HG03196 (cell line): ENCODE results near the gene WDR19.
"Not testable (repeated sequence)": the region's sequence is repeated elsewhere in the genome, so short reads cannot be mapped to it uniquely, and the experiment has no call there.

ENCODE experiments used
- ATAC-seq: cut with Tn5 transposase; IDR thresholded peaks from one replicate; pipeline ENCODE4 v1.9.1; 2021; ENCODE audit not compliant: unreplicated experiment

WDR19 gene

DNA sequence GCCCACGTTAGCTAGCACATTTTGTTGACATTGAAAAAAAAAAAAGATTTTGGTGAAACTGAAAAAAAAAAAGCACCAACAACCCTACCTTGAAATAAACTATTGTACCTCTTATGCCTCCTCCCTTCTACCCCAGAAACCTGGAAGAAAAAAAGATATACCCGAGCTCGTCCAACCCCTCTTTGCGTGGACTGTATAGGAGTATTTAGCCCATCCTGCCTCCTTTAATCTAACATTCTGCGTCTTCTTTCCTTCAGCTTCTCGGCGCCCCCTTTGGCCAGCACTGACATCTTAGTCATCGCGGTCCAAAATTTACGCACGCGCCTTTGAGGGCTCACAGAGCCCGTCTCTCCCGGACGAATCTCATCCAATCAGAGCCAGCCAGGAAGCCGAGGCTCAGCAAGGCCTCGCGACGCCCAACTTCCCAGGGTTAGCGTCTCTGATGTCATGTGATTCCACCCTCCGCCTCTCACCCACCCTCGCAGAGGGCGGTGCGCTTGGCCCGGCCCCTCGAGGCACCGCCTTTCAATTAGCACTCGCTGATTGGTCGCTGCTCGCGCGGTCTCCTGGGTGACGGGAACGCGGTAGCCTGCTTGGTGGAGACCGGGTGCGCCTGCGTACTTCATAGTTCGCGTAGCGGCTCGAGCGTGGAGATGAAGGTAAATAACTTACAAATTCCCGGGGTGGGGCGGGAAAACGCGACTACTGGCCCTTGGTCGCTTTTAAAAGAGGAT lies at the start of gene WDR19:
Gene WDR19 (plus strand): TSS at position 625 of the 734 bp plus-strand sequence. CDS start 29 bp downstream, at position 654.
- peak; percentile 99 for ATAC-seq

- no peak for ATAC-seq
These were observed 48.7 kb upstream of the WDR19 start for GRCh38 chr4:39133623-39134022.

DNA sequence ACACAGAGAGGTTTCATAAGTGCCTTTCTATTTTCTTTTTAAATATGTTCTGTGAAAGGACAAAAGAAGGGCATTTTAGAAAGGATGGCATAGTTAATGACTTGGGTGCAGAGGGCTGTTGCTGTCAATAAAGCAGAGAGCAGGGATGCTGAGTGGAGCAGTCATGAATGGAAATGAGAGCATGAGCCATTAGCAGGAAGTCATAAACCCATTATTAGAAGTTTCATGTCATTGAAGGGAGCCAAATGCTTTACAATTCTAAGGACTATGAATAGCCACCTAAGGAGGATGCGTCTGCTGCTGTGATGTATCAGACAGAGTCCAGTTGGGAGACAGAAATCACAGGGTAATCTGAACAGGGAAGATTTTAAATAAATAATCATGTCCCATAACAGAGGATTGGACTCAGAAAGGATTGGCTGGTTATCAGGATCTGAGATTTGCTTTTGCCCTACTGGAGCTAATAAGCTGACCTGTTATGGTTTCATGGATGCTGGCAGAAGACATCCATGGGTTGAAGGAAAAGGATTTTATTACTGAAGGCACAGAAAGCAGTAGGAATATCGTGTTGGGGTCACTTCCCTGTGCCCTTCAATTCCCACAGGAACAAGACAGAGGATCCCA lies 47.5 kb upstream of the WDR19 start:
- peak; percentile 12 for ATAC-seq

GRCh38 chr4:39138227-39138626 lies 44.1 kb upstream of the WDR19 start:
- not testable (repeated sequence) for ATAC-seq

DNA sequence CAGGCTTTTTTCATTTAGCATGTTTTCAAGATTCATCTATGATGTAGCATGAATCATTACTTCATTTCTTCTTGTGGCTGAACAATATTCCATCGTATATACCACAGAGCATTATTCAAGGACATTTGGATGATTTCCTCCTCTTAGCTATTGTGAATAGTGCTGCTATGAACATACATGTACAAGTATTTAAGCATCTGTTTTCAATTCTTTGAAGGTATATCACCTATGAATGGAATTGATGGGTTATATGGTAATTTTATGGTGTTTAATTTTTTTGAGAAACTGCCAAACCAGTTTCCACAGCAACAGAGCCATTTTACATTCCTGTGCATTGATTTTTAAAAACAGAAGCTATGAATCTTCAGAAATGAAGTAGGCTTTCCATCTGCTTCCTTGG lies 36.1 kb upstream of the WDR19 start:
- no peak for ATAC-seq

DNA sequence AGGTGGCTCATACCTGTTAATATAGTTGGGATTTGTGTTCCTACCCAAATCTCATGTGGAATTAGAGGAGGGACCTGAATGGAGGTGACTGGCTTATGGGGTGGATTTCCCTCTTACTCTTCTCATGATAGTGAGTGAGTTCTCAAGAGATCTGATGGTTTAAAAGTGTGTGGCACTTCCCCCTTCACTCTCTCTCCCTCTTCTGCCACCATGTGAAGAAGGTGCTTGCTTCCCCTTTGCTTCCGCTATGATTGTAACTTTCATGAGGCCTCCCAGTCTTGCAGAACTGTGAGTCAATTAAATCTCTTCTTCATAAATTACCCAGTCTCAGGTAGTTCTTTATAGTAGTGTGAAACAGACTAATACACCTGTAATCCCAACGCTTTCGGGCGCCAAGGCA lies 28.3 kb upstream of the WDR19 start:
- no peak for ATAC-seq

DNA sequence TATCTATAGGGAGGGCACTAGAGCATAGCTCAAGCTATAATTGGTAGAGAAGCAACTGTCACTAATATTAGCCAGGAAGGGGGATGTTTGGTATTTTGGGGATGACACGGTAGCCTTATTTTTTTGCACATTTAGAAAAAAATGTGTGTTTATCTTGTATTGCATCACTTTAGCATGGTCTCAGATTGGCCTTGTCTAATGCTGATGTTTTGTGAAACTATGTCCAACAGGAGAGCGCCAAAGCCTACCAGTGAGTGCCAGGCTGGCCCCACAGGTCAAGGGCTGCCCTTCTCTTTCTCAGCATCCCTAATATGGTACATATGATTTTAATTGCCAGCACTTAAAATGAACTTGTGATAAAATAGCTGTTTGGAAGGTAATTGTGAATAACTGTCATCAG lies 24.8 kb upstream of the WDR19 start:
- no peak for ATAC-seq

DNA sequence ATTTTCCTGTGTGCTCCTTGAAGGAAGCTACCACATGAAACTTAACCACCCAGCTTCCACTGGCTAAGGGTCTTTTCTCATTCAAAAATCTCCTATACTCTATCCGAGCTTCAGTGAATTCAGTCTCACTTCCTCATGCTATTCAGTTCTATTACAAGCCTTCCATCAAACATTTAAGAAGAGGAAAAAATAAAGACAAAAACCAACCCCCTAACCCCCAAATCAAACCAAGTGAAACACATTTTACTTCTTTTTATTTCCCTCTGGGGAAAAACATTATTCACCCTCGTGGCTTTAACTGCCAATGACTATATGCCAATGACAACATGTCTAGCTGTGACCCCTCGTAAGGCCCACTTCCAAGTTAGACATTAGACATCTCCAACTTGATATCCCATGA lies 16.2 kb upstream of the WDR19 start:
- ATAC-seq = no peak

DNA sequence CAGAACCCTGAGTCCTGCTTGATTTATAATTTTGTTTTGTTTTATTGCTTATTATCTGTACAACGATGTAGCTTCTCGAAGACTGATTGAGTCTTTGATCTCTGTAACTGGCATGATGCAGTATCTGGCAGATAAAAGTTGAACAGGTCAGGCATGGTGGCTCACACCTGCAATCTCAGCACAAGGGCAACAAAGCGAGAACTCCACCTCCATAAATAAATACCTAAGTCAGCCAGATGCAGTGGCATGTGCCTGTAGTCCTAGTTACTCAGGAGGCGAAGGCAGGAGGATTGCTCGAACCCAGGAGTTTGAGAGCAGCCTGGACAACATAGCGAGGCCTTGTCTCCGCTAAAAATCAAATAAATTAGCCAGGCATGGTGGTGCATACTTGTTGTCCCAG lies 15.7 kb upstream of the WDR19 start:
- ATAC-seq = peak; percentile 40

DNA sequence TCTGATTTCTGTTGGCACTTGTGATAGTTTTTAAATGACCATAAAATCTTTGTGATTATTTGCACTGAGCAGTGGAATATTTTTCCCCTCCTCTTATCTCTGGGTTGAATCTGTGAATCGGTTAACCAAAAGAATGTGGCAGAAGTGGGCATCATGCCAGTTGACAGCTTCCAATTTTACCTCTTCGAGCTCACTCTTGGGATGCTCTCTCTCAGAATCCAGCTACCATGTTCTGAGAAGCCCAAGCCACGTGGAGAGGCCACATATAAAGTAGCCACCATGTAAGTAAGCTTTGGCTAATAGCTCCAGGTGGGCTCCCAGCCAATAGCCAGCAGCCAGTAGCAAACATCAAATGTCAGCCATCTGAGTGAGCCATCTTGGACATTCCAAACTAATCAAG lies 12.9 kb upstream of the WDR19 start:
- no peak for ATAC-seq

DNA sequence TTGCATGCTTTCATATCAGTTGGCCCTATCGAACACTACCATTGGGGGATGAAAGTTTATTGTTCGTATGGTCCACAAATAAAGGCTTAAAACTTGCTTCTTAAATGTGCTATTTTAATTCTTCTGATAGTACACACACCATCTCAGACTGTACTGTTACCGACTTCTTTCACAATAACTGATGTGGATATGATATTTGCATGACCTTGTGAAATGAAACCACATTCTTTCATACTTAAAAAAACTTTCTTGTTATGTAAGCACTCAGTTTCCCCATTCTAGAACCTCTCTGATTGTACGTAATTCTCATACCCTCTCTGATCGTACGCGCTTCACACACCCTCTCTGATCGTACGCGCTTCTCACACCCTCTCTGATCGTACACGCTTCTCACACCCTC lies 12.0 kb upstream of the WDR19 start:
- ATAC-seq = no peak

DNA sequence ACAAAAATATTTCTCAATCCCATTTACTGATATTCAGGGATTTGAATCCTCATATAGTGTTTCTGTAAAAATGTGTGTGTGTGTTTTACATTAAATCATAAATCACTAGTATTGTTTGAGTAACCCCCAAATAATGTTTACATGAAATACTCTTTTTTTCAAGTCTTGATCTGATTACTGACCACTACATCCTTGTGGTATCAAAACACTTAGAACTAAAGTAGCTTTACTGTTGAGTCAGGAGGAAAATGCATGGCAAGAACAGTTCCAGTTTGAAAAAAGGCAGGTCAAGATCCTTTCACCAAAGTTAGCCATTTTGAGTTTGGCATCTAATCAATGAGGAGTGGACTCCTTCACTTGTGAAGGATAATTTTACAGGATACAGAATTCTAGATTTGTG lies 3.6 kb upstream of the WDR19 start:
- ATAC-seq = no peak

- no peak for ATAC-seq
These were observed 2.6 kb upstream of the WDR19 start for GRCh38 chr4:39179681-39180080.

DNA sequence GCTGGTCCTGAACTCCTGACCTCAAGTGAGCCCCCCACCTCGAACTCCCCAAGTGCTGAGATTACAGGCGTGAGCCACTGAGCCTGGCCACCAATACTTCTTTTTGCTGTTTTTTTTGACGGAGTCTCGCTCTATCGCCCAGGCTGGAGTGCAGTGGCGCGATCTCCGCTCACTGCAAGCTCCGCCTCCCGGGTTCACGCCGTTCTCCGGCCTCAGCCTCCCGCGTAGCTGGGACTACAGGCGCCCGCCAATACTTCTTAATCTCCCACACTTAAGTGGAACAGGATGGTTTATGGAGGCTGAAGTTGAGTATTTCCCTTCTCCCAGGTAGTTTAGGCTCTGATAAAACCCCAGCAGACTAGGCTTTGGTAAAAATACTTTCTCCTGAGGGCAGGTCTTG lies 1.7 kb upstream of the WDR19 start:
- not testable (repeated sequence) for ATAC-seq

GRCh38 chr4:39181520-39181904 lies 817 bp upstream of the WDR19 start:
- no peak for ATAC-seq

DNA sequence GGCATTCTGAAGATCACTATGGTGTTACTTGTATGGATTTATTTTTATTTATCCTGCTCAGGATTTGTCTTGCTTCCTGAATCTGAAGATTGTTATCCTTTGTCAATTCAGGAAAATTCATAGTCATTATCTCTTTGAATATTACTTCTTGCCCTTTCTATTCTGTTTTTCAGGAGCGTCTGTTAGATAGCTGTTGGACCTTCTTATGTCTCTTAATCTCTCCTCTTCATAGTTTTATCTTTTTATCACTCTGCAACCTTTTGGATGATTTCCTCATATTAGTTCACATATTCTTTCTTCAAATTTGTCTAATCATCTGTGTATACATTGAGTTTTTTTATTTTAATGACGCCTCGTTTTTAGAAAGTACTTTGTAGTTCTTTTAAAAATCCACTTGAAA lies 19.6 kb downstream of the WDR19 start:
- no peak for ATAC-seq

DNA sequence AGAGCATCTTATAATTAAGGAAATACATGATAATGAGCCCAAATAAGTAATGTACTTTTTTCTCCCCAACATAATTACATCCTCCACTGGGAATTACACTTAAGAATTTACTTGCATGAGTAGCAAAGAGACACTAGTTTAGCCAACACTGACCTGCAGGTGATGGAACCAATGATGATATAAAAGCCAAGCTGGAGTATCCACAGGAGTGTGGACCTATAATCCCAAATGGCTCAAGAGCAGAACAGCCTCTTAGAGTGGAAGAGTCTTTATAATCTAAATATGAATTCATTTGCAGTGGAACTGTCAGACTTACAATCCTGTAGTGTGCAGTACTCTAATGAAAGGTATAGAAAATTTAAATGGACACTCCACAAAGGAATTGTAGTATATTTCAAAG lies 22.2 kb downstream of the WDR19 start:
- no peak for ATAC-seq

GRCh38 chr4:39205000-39205399 lies 22.7 kb downstream of the WDR19 start:
- no peak for ATAC-seq

- ATAC-seq = no peak
These were observed 23.1 kb downstream of the WDR19 start for GRCh38 chr4:39205476-39205875.

GRCh38 chr4:39227906-39228305 lies 45.6 kb downstream of the WDR19 start:
- no peak for ATAC-seq

- ATAC-seq = no peak
These were observed 46.0 kb downstream of the WDR19 start for GRCh38 chr4:39228377-39228776.

DNA sequence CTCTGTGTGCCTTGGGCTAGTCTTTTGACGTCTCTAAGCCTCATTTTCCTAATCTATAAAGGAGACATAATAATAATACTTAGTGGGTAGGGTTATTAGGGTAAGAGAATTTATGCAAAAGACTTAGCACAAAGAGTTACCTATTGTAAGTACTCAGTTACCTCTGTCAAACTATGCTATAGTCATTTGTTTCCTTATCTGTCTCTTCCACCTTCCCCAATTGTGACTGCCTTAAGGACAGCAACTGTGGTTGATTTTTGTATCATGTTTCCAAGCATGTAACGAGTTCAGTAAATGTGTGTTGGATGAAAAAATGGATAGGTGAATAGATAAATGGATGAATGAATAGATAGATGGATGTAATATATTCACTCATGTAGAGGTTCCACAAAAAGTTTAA lies 48.1 kb downstream of the WDR19 start:
- no peak for ATAC-seq

GRCh38 chr4:39231660-39232059 lies 49.3 kb downstream of the WDR19 start:
- ATAC-seq = no peak
